HG02981 (cell line): ENCODE results near the gene GRK2.
"Not testable (repeated sequence)": the region's sequence is repeated elsewhere in the genome, so short reads cannot be mapped to it uniquely, and the experiment has no call there.

Experiments used
- ATAC-seq: cut with Tn5 transposase; IDR thresholded peaks from one replicate; pipeline ENCODE4 v1.9.1; 2021; ENCODE audit warnings: mild to moderate bottlenecking, moderate library complexity; ENCODE audit not compliant: unreplicated experiment

GRK2 gene

DNA sequence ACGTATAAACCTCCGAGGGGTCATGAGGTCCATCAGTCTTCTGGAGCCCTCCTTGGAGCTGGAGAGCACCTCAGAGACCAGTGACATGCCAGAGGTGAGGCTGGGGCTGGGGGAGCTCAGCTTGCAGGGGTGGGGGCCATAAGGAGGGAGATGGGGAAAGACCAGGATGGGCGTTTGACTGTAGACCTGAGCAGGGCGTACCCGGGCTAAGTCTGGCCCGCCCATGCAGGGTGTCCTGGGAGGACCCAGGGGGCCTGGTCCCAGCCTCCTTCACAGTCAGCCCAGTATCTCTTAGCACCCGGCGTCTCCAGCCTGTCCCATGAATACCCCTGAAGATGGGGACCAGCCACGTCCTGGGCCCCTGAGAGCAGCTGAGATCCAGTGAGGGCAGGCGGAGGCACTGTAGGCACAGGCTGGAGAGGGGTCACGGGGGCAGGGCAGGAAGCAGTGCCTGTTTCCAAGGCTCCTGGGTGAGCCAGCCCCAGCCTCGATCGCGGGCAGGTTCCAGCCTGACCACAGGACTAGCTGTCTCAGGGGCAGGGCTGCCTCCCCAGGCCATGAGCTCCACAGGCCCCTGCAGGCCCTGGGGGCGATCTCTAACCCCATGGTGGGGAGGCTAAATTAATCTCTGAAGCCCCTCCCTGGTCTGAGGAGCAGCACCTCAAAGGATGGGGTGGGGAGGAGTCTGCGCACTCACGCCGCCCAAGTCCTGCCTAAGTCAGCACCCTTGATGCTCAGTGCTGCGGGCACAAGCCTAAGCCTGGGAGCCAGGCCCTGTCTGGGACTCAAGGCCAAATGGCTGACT lies 44.2 kb downstream of the GRK2 start:
- no peak for ATAC-seq

DNA sequence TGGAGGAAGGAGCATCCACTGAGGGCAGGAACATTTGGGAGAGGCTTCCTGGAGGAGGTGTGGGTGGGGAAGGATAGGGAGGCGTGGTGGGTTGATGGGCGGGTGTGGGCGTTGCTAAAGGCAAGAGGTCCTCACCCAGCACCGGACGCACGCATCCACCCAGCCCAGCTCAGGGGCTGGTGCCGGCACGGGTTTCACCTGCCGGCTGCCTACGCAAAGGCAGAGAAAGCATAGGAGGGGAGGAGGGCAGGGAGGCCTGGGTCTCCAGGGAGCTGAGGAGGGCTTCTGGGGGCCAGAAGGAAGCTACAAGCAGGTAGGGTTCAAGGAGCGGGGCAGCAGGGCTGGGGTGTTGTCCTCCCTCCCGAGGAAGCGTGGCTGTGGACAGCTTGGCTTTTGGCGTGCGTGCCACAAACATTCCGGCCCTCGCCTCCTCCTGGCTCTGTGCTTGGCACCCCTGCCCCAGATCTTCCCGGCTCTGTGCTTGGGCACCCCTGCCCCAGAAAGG lies 44.8 kb downstream of the GRK2 start:
- no peak for ATAC-seq

DNA sequence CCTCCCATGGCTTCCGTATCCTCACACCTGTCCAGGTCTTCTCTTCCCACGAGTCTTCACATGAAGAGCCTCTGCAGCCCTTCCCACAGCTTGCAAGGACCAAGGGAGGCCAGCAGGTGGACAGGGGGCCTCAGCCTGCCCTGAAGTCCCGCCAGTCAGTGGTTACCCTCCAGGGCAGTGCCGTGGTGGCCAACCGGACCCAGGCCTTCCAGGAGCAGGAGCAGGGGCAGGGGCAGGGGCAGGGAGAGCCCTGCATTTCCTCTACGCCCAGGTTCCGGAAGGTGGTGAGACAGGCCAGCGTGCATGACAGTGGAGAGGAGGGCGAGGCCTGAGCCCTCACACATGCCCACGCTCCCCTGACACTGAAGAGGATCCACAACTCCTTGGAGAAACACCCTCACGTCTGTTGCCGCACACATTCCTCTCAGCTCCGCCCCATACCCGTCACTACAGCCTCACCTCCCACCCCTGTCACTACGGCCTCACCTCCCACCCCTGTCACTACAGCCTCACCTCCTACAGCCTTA lies 45.3 kb downstream of the GRK2 start:
- ATAC-seq = no peak

DNA sequence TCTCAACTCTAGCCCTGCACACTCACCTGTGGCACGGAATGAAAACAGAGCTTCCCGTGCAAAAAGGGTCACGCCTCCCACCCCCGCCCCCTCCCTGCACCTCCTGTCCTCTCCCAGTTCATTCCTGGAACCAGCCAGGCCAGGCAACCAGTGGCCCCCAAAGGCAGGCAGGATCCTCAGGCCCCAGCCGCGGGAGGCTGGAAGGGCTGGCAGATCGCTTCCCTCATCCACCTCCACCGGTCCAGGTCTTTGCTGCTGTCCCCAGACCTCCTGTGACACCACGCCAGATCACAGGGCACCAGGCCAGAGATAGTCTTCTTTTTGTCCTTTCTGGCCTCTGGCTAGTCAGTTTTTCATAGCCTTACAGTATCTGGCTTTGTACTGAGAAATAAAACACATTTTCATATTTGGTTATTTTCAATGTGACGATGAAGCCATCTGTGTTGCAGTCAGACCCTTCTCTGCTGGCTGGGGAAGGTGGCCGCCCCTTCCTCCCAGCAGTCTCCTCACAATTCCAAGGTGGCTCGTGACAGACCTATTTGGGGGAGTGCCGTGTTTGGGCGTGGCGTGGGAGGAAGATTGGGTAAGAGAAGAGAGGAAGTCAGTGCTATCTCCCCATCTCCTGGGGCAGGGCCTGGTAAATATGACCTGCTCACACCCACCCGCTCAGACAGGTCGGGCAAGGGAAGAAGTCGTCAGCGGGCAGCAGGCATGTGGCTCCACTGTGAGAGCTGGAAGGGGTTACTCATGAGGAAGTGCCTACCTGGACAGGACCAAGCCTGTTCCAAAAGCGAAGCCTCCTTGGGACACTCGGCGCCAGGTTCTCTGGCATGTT lies 46.1 kb downstream of the GRK2 start:
- ATAC-seq = no peak

DNA sequence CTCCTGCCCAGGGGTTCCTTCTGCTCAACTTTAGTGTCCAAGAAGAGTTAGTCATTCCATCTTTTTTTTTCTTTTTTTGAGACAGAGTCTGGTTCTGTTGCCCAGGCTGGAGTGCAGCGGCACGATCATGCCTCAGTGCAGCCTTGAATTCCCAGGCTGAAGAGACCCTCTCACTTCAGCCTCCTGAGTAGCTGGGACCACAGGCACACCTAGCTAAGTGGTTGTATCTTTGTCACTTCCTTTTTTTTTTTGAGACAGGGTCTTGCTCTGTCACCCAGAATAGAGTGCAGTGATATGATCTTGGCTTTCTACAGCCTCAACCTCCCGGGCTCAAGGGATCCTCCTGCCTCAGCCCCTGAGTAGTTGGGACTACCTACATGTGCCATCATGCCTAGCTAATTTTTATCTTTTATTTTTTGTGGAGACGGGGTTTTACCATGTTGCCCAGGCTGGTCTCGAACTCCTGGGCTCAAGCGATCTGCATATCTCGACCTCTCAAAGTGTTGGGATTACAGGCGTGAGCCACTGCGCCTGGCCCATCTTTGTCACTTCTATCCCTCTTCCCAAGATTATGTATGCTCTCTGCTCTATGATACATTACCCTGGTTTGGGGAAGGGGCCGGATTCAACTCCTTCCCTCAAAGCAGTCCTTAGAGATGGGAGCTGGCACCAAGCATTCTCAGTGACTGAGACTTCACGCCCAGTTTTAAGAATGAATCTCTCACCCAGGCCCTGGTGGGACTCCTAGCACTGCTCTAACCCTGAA lies 47.0 kb downstream of the GRK2 start:
- ATAC-seq = no peak

DNA sequence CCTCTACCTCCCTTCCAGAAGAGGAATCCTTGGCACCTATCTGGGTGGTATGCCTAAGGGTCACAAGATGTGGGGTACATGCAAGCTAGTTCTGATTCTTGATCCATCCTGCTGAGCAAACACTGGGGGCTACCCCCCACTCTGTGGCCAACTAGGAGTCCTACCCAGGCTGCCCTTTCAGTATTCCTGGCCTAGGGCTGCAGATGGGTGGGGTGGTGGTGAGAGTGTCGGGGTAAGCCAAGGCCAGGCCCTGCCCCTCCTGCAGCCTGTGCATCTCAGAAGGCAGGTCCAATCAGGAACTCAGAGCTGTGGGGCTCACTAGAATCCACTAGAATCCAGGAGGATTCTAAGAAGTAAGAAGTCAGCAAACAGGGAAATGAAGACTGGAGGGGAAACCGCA lies 47.9 kb downstream of the GRK2 start:
- ATAC-seq = no peak

DNA sequence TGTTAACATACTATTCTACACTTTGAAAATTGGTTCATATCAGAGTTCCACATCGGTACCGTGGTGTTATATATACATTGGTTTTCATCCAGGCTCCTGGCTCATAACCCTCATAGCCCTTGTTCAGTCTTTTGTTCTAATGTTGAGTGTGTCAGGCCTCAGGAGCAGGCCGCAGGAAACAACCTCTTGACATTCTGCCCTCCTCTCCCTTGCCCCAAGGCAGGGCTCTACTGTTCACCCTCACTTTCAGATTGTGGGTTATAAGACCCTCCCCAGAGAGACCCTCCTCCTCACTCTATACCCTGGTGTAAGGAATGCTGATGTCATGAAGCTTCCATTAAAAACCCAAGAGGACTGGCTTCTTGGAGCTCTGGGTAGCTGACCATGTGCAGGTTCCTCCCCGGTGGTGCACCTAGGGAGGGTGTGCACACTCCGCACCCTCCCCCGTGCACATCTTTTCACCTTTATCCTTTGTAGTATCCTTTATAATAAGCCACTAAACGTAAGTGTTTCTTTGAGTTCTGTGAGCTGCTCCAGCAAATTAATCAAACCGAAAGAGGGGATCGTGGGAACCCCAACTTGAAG lies 49.1 kb downstream of the GRK2 start:
- no peak for ATAC-seq

DNA sequence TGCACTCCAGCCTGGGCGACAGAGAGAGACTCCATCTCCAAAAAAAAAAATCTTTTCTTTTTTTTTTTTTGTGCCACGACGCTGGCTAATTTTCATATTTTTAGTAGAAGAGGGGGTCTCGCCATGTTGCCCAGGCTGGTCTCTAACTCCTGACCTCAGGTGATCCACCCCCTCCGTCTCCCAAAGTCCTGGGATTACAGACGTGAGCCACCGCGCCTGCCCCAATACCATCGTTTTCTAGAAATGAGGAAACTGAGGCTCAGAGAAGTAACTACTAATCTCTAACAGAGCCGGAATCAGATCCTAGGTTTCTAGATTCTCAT lies 50.6 kb downstream of the GRK2 start:
- ATAC-seq = no peak

DNA sequence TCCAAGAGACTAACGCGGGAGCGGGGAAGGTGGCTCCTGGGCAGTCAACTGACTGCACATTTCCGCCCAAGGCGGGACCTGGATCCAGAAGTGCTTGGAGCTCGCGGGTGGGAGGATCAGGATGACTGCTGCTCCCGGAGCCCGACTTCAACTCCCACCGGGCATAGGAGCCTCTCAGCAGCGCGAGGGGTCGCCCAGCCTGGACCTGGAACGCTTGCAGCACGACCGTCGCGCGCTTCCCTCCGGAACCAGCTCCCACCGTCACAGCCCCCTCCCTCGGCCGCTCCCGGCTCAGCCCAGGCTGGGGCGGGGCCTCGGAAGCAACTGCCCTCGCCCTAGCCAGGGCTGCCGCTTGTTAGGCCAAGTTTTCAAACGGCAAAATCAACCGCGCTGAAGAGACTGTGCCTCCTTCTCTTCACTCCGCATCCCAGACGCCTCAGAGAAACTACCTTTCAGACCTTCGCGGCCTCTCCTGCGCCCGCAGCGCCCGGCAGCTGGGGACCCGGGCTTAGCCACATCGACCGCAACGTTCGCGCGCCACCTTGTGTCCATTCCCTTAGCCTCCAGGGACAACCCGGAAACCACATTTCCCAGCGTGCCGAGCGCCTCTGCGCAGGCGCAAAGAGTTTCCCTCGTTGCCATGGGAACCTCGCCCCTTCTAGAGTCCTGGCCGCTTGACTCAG lies 51.1 kb downstream of the GRK2 start:
- peak; percentile 86 for ATAC-seq

DNA sequence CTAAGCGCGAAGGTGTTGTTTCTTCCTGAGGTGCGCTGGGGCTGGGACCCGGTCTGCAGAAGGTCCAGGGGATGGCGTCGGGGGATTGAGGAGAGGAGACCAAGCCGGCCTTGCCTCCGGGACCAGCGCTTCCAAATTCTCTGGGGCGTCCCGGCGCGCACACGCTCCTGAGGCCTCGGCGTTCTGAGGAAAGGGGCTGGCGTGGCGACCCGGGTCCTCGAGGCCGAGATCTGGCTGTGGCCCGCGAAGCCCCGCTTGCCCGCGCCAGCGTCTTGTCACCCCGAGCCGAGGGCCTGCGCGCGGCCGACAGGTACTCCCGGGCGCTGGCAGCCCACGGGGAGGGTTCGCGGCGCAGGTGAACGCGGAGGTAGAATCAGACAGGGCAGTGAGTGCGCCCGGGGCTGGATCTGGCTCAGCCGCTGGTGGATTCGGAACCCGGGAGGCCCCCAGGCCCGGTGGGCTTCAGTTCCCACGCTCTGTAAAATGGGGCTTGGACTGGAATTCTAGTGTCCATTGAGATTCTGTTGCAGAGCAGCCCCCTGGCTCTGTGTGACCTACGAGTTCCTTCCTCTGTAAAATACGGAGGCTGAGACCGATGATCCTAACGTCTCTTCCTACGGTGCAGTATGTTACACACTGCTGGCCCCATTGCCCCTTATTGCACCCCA lies 51.7 kb downstream of the GRK2 start:
- peak; percentile 18 for ATAC-seq

DNA sequence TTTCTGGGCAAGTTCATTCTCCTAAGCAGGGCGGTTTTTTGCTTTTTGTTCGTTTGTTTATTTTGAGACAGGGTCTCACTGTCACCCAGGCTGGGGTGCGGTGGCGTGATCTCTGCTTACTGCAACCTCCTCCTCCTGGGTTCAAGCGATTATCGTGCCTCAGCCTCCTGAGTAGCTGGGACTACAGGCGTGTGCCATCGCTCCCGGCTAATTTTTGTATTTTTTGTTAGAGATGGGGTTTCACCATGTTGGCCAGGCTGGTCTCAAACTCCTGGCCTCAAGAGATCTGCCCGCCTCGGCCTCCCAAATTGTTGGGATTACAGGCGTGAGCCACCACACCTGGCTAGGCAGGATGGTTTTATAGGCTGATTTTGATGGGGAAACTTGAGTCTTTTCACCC lies 52.6 kb downstream of the GRK2 start:
- not testable (repeated sequence) for ATAC-seq

DNA sequence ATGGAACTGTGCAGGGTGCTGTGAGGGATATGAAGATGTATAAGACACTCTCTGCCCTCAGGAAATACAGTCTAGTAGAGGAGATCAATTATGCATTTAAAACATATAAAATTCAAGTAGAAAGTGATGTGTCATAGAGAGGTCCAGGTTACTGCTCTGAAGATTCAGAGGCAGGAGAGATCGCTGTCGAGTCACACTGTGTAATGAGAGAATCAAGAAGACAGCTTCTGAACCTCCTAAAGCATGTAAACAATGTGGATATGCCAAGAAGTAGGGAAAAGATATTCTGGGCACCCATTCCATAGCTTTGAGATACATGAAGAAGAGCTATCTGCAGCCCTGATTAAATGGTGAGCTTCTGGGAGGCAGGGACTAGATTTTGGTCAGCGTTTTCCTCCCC lies 53.7 kb downstream of the GRK2 start:
- ATAC-seq = no peak

DNA sequence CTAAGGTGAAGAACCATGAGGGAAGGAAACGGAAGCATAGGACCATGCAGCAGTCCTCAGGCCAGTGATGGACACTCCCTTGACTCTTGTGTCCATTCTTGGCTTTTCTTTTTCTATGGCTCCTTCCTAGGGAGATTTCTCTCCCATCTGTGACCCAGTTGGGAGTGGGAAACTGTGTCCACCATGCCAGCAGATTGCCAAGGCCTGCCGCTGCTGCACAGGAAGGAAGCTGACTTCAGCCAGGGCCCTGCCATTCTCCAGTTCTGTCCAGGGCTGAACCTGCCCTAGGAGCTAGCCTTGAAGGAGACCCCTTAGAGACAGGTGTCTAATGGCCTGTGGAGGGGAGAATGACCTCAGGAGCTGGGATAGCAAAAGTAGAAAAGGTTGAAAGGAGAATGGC lies 54.4 kb downstream of the GRK2 start:
- no peak for ATAC-seq

DNA sequence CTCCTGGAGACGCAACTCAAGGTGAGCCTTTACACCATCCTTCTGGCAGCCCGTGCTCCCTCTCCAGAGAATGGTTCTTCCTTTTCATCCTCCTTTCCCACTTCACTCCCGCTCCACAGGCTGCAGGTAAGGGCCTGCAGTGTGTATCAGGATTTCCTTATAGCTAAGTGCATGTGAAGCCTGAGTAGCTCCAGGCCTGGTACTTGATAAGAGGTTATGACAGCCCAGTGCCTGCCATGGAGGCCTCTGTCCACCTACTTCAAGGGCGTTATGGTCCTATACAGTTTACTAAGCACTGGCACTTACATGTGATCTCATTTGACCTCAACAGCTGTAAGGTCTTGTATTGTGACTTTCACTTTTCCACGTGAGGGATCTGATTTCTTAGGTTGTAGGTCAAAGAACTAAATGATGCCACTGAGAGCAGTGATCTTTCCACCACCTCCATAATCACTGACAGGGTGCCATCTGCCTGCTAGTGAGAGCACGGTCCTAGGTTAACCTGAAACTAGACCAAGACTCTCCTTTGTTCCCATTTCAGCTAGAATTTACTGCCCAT lies 55.1 kb downstream of the GRK2 start:
- no peak for ATAC-seq

DNA sequence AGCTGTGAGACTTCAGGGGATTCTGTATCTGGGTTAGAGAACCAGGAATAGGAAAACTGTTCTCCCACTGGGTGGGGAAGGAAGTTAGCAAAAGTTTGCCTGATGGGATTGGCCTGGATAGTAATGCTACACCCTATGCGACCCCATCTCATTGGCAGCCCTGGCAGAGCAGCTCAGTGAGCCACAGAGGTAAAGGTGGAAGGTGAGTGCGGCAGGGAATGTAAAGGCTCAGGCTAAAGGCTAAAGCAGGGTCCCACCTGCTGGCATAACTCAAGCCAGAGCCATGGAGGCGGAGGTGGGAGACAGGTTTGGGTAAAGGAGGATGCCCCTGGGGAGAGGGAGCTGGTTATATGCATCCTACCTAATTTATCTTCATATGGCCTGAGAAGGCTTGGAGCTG lies 55.8 kb downstream of the GRK2 start:
- ATAC-seq = no peak

DNA sequence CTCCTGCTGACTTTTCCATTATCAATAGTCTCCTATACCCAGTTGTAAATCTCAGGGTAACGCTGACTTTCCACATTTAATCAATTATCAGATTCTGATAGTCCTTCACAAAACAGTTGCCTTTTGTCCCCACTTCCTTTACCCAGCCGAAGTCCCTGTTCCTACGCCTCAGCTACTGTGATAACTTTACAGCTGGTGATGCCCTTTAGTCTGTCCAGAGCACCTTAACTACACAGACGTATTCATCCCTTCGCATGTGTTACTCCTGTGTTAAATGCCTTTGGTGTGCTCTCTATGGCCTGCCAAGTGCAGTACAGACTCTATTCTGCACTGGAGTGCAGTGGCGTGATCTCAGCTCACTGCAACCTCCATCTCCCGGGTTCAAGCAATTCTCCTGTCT lies 57.3 kb downstream of the GRK2 start:
- ATAC-seq = no peak

DNA sequence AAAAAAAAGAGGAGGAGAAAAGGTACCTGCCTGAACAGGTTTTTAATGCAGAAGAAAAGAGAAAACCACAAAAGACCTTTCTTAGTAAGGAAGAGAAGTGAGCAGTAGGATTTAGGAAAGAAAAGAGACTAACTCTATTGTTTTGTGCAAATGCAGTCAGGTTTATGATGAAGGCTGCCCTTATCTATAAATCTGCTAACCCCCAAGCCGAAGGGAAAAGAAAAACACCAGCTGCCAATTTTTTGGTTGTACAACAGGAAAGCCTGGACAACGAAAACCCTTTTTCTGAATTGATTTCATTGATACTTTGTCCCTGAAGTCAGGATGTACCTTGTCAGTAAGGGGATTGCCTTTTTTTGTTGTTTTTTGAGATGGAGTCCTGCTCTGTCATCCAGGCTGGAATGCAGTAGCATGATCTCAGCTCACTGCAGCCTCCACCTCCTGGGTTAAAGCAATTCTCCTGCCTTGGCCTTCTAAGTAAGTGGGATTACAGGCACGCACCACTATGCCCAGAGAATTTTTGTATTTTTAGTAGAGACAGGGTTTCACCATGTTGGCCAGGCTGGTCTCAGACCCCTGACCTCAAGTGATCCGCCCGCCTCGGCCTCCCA lies 65.9 kb downstream of the GRK2 start:
- no peak for ATAC-seq
